Peyer's patch (tissue), 4 donors: Measurements from ENCODE around the gene P2RY6. TPM values are rescaled to one million over a fixed set of nuclear protein-coding genes. Genes with fewer than 3 reads are reported as not detected.

ENCODE experiments used
- DNase-seq, 3 donors: peaks; one replicate each; pipeline ENCODE4 v3.0.0-alpha.2; 2017 to 2019
- H3K27ac ChIP-seq, 4 donors: fragments of 200-600 bp; sonication (generic); one replicate each; pipeline ENCODE4 v1.5.1; 2016 to 2019
- H3K27me3 ChIP-seq, 2 donors: fragments of 200-600 bp; sonication (generic); one replicate each; pipeline ENCODE4 v1.5.1; 2019
- H3K36me3 ChIP-seq, 3 donors: fragments of 200-600 bp; sonication (generic); one replicate each; pipeline ENCODE4 v1.5.1; 2016 to 2019
- H3K4me1 ChIP-seq, 4 donors: fragments of 200-600 bp; sonication (generic); one replicate each; pipeline ENCODE4 v1.5.1; 2016 to 2019
- H3K4me3 ChIP-seq, 4 donors: fragments of 200-600 bp; sonication (generic); 1 replicate in 3 of 4; 2 replicates in 1 of 4; pipeline ENCODE4 v1.5.1; 2016 to 2019; ENCODE audit warnings: mild to moderate bottlenecking in 1 of 4
- H3K9me3 ChIP-seq, 4 donors: fragments of 200-600 bp; sonication (generic); one replicate each; pipeline ENCODE4 v1.5.1; 2016 to 2019; ENCODE audit warnings: mild to moderate bottlenecking in 1 of 4
- CTCF ChIP-seq, 6 experiments: fragments of 450-650 bp in 4 of 6; fragments of 200-600 bp in 2 of 6; sonication (generic) in 1 of 6; IDR thresholded peaks; one replicate each; pipeline ENCODE4 v1.5.1; 2017 to 2019; ENCODE audit warnings: antibody characterized with exemption in 6 of 6, mild to moderate bottlenecking in 3 of 6, moderate library complexity in 1 of 6
- POLR2A ChIP-seq, 2 donors: fragments of 450-650 bp; IDR thresholded peaks; one replicate each; pipeline ENCODE4 v1.5.1; 2017; ENCODE audit warnings: antibody characterized with exemption in 2 of 2, mild to moderate bottlenecking in 2 of 2, moderate library complexity in 2 of 2
- total RNA-seq, 4 donors: library from RNA; depleted of rRNA; stranded (reverse); fragments of >200 nt; gene quantifications; one replicate each; pipeline ENCODE4 v1.1.0, GENCODE V29; 2016

Gene P2RY6
- total RNA-seq, 4 donors from 2014 or later: 1.5 to 6.6 (median 2.3) TPM; not detected in 1

GRCh38 chr11:73236205-73236765 is 35.9 kb upstream of the P2RY6 start:
- peaks cover 0 to 14% (median 0%) of the 10 kb centered on the region in 3 donors for H3K36me3 ChIP-seq
- no peaks in the 10 kb centered on the region for H3K4me1 ChIP-seq
- no peak overlapping the region for H3K4me3 ChIP-seq
- H3K9me3 ChIP-seq: no peaks in the 10 kb centered on the region
- no peak for DNase-seq
- TF ChIP-seq CTCF (IDR thresholded peaks at IDR 0.05) (no peak), POLR2A (IDR thresholded peaks at IDR 0.05) (no peak)
- H3K27ac ChIP-seq: no peak overlapping the region
- H3K27me3 ChIP-seq: no peaks in the 10 kb centered on the region

- peaks cover 0 to 14% (median 0%) of the 10 kb centered on the region in 3 donors for H3K36me3 ChIP-seq
- peak; percentile 23 to 73 (median 68) for DNase-seq
- H3K4me3 ChIP-seq: no peak overlapping the region
- H3K27ac ChIP-seq: no peak overlapping the region
- H3K27me3 ChIP-seq: no peaks in the 10 kb centered on the region
- H3K9me3 ChIP-seq: no peaks in the 10 kb centered on the region
- peak in 5 of 6 experiments; percentile 14 to 72 (median 64) for TF ChIP-seq CTCF (IDR thresholded peaks at IDR 0.05)
- no peak for TF ChIP-seq POLR2A (IDR thresholded peaks at IDR 0.05)
- no peaks in the 10 kb centered on the region for H3K4me1 ChIP-seq
Observed at GRCh38 chr11:73236854-73237253, 35.3 kb upstream of the P2RY6 start.

GRCh38 chr11:73237471-73238290 is 34.5 kb upstream of the P2RY6 start:
- DNase-seq: peak in 1 of 3 donors; percentile 32
- Histone ChIP-seq H3K36me3 (peaks cover 0 to 14% (median 0%) of the 10 kb centered on the region in 3 donors), H3K27ac (no peak overlapping the region)

GRCh38 chr11:73239111-73239521 is 33.0 kb upstream of the P2RY6 start:
- DNase-seq: peak in 2 of 3 donors; percentile 21 to 38
- Histone ChIP-seq H3K4me1 (no peaks in the 10 kb centered on the region), H3K9me3 (no peaks in the 10 kb centered on the region)

More at GRCh38 chr11:73237471-73238290, 34.5 kb upstream of the P2RY6 start:
- Histone ChIP-seq H3K9me3 (no peaks in the 10 kb centered on the region), H3K27me3 (no peaks in the 10 kb centered on the region), H3K4me1 (no peaks in the 10 kb centered on the region), H3K4me3 (no peak overlapping the region)
- TF ChIP-seq CTCF (IDR thresholded peaks at IDR 0.05): no peak
- TF ChIP-seq POLR2A (IDR thresholded peaks at IDR 0.05): no peak

More at GRCh38 chr11:73239111-73239521, 33.0 kb upstream of the P2RY6 start:
- no peak overlapping the region for H3K27ac ChIP-seq
- H3K4me3 ChIP-seq: no peak overlapping the region
- H3K27me3 ChIP-seq: no peaks in the 10 kb centered on the region
- TF ChIP-seq CTCF (IDR thresholded peaks at IDR 0.05) (no peak), POLR2A (IDR thresholded peaks at IDR 0.05) (no peak)
- peaks cover 0 to 11% (median 0%) of the 10 kb centered on the region in 3 donors for H3K36me3 ChIP-seq
